HG03039 (cell line): ENCODE data around the gene SDF2L1.
"Not testable (repeated sequence)": the region's sequence is repeated elsewhere in the genome, so short reads cannot be mapped to it uniquely, and the experiment has no call there.

Experiments used
- ATAC-seq: cut with Tn5 transposase; IDR thresholded peaks from one replicate; pipeline ENCODE4 v1.9.1; 2021; ENCODE audit warnings: mild to moderate bottlenecking, moderate library complexity; ENCODE audit not compliant: unreplicated experiment

Gene SDF2L1

GRCh38 chr22:21635771-21636510 lies 6.2 kb upstream of the SDF2L1 start:
- no peak for ATAC-seq

- ATAC-seq: no peak
Observed at GRCh38 chr22:21636629-21637218, 5.4 kb upstream of the SDF2L1 start.

- not testable (repeated sequence) for ATAC-seq
Observed at GRCh38 chr22:21637450-21637849, 4.7 kb upstream of the SDF2L1 start.

GRCh38 chr22:21639359-21639758 lies 2.7 kb upstream of the SDF2L1 start:
- ATAC-seq: no peak

- no peak for ATAC-seq
Observed at GRCh38 chr22:21640810-21641209, 1.3 kb upstream of the SDF2L1 start.

GRCh38 chr22:21641417-21641788 lies 699 bp upstream of the SDF2L1 start:
- ATAC-seq: peak; percentile 10

- no peak for ATAC-seq
Observed at GRCh38 chr22:21642584-21643448, 714 bp downstream of the SDF2L1 start.

GRCh38 chr22:21643533-21644357 lies 1.6 kb downstream of the SDF2L1 start:
- no peak for ATAC-seq

- not testable (repeated sequence) for ATAC-seq
Observed at GRCh38 chr22:21645513-21645912, 3.4 kb downstream of the SDF2L1 start.

- no peak for ATAC-seq
Observed at GRCh38 chr22:21646608-21647590, 4.8 kb downstream of the SDF2L1 start.

GRCh38 chr22:21650280-21650679 lies 8.2 kb downstream of the SDF2L1 start:
- ATAC-seq: no peak

GRCh38 chr22:21650823-21651520 lies 8.9 kb downstream of the SDF2L1 start:
- ATAC-seq: no peak

- peak; percentile 16 for ATAC-seq
Observed at GRCh38 chr22:21651521-21652009, 9.5 kb downstream of the SDF2L1 start.

- peak; percentile 79 for ATAC-seq
Observed at GRCh38 chr22:21652010-21652546, 10.0 kb downstream of the SDF2L1 start.

GRCh38 chr22:21652547-21653545 lies 10.7 kb downstream of the SDF2L1 start:
- no peak for ATAC-seq

GRCh38 chr22:21657020-21657359 lies 14.9 kb downstream of the SDF2L1 start:
- no peak for ATAC-seq

GRCh38 chr22:21657360-21658032 lies 15.4 kb downstream of the SDF2L1 start:
- peak; percentile 66 for ATAC-seq
